Suprapubic skin (tissue), 3 donors: ENCODE results near the gene TTBK2.

Experiments
- POLR2AphosphoS5 ChIP-seq, 3 donors: sonication (generic); formaldehyde crosslinking; IDR thresholded peaks; one replicate each; pipeline ENCODE4 v1.6.1; 2017; ENCODE audit warnings: antibody characterized with exemption in 3 of 3
- TF ChIP-seq, protein P1 (sequence below), 2 donors: fragments of 200-600 bp in 1 of 2; fragments of 450-650 bp in 1 of 2; sonication (generic) in 1 of 2; IDR thresholded peaks; one replicate each; pipeline ENCODE4 v1.5.1; 2016 to 2019; ENCODE audit warnings: antibody characterized with exemption in 2 of 2, mild to moderate bottlenecking in 1 of 2, moderate library complexity in 1 of 2

GRCh38 chr15:42858999-42859789, 61.4 kb downstream of the TTBK2 start:
- TF ChIP-seq, protein P1, sequence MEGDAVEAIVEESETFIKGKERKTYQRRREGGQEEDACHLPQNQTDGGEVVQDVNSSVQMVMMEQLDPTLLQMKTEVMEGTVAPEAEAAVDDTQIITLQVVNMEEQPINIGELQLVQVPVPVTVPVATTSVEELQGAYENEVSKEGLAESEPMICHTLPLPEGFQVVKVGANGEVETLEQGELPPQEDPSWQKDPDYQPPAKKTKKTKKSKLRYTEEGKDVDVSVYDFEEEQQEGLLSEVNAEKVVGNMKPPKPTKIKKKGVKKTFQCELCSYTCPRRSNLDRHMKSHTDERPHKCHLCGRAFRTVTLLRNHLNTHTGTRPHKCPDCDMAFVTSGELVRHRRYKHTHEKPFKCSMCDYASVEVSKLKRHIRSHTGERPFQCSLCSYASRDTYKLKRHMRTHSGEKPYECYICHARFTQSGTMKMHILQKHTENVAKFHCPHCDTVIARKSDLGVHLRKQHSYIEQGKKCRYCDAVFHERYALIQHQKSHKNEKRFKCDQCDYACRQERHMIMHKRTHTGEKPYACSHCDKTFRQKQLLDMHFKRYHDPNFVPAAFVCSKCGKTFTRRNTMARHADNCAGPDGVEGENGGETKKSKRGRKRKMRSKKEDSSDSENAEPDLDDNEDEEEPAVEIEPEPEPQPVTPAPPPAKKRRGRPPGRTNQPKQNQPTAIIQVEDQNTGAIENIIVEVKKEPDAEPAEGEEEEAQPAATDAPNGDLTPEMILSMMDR (IDR thresholded peaks at IDR 0.05), result no peak
- no peak for TF ChIP-seq POLR2AphosphoS5 (IDR thresholded peaks at IDR 0.05)
